AG09309 (cell line): ENCODE results near the gene NUP62CL.
"Not testable (repeated sequence)": the region's sequence is repeated elsewhere in the genome, so short reads cannot be mapped to it uniquely, and the experiment has no call there.

Experiments used
- DNase-seq: peaks from one replicate; pipeline ENCODE4 v3.0.0-alpha.2; 2010; ENCODE audit warnings: low read depth
- H3K4me3 ChIP-seq: 2 replicates; pipeline ENCODE4 v1.5.1; 2011; ENCODE audit warnings: mild to moderate bottlenecking, low read depth, low read length, moderate library complexity; ENCODE audit not compliant: control insufficient read depth
- TF ChIP-seq, protein P1 (sequence below): IDR thresholded peaks from 2 replicates; pipeline ENCODE4 v1.5.1; 2011; ENCODE audit warnings: mild to moderate bottlenecking, low read depth, low read length, inconsistent platforms; ENCODE audit not compliant: insufficient read depth, control insufficient read depth; ENCODE audit errors: missing control alignments

The NUP62CL gene

DNA sequence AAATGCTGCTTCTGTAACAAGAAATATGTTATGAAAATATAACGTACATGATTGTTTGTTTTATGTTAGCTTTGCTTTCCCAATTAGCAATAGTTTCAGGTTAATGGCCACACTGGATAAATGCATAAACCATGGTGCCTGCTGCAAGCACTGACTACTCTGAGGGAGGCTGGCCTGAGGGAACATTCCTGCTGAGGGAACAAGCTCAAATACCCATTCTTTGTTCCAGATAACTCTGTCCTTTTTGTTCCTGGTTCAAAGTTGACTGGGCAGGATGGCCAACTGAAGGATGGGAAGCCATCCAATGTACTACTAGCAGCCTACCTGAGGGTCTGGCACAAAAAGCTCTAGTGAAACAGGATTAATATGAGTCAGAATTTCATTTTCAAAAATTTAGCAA lies 37.5 kb downstream of the NUP62CL start:
- TF ChIP-seq, protein P1, sequence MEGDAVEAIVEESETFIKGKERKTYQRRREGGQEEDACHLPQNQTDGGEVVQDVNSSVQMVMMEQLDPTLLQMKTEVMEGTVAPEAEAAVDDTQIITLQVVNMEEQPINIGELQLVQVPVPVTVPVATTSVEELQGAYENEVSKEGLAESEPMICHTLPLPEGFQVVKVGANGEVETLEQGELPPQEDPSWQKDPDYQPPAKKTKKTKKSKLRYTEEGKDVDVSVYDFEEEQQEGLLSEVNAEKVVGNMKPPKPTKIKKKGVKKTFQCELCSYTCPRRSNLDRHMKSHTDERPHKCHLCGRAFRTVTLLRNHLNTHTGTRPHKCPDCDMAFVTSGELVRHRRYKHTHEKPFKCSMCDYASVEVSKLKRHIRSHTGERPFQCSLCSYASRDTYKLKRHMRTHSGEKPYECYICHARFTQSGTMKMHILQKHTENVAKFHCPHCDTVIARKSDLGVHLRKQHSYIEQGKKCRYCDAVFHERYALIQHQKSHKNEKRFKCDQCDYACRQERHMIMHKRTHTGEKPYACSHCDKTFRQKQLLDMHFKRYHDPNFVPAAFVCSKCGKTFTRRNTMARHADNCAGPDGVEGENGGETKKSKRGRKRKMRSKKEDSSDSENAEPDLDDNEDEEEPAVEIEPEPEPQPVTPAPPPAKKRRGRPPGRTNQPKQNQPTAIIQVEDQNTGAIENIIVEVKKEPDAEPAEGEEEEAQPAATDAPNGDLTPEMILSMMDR = no peak
- H3K4me3 ChIP-seq = no peak overlapping the region
- DNase-seq = no peak

DNA sequence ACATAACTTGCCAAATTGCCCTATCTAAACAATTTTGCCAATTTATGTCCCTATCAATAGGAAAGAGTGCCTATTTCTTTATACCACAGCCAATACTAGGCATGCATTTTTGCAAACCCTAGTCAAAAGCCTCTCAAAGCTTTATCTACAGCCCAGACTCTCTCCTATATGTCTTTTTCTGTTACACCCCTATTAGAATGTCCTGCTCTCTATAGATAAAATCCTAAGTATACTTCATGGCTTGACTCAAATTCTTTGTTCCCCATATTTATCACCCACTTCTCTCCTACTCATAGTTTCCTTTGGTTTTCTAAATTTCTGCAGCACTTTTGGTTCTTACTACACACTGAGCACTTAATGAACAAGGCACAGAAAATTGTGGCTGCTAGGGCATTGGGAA lies 38.0 kb downstream of the NUP62CL start:
- no peak for DNase-seq
- TF ChIP-seq, protein P1 = no peak
- H3K4me3 ChIP-seq = no peak overlapping the region

DNA sequence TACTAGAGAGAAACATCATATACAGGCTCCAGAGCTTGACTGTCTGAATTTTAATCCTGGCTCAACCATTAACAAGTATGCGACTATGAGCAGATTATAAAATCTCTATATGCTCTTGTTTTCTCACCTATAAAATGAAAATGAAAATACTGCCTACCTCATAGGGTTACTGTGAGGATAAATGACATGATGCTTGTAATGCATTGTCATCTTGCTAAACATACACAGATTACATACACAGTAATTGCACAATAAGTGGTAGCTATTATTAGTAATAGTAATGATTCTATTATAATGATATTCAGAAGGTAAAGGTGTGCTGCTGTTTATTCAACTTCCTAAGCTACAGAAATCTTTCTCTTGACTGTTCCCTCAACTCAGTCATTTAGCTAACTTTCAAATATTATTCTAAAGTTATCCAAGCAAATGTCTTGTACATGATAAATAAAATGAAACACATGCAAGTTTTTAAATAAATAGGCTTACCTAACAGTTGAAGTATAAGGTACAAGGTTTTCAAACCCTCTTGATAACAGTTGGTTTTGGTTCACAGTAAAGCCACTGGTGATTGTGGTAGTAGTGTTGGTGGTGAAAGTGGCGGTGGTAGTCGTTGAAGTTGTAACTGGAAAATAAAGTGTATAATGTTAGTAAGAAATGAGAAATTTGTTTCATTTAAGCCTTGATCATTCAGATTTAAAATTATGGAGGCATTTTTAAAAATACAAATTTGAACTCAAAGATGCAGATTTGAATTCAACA lies 38.9 kb downstream of the NUP62CL start:
- no peak overlapping the region for H3K4me3 ChIP-seq
- no peak for DNase-seq
- TF ChIP-seq, protein P1 = no peak

DNA sequence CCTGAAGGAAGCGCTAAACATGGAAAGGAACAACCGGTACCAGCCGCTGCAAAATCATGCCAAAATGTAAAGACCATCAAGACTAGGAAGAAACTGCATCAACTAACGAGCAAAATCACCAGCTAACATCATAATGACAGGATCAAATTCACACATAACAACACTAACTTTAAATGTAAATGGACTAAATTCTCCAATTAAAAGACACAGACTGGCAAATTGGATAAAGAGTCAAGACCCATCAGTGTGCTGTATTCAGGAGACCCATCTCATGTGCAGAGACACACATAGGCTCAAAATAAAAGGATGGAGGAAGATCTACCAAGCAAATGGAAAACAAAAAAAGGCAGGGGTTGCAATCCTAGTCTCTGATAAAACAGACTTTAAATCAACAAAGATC lies 48.6 kb downstream of the NUP62CL start:
- not testable (repeated sequence) for H3K4me3 ChIP-seq, DNase-seq

DNA sequence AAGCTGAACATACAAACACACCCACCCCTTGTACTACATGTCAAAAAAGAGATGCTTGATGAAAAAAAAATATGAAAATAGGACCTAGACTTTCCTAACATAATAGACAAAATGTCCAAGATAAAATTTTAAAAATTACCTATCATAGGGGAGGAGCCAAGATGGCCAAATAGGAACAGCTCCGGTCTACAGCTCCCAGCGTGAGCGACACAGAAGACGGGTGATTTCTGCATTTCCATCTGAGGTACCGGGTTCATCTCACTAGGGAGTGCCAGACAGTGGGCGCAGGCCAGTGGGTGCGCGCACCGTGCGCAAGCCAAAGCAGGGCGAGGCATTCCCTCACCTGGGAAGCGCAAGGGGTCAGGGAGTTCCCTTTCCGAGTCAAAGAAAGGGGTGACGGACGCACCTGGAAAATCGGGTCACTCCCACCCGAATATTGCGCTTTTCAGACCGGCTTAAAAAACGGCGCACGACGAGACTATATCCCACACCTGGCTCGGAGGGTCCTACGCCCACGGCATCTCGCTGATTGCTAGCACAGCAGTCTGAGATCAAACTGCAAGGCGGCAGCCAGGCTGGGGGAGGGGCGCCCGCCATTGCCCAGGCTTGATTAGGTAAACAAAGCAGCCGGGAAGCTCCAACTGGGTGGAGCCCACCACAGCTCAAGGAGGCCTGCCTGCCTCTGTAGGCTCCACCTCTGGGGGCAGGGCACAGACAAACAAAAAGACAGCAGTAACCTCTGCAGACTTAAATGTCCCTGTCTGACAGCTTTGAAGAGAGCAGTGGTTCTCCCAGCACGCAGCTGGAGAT lies 50.4 kb downstream of the NUP62CL start:
- DNase-seq, H3K4me3 ChIP-seq: not testable (repeated sequence)

DNA sequence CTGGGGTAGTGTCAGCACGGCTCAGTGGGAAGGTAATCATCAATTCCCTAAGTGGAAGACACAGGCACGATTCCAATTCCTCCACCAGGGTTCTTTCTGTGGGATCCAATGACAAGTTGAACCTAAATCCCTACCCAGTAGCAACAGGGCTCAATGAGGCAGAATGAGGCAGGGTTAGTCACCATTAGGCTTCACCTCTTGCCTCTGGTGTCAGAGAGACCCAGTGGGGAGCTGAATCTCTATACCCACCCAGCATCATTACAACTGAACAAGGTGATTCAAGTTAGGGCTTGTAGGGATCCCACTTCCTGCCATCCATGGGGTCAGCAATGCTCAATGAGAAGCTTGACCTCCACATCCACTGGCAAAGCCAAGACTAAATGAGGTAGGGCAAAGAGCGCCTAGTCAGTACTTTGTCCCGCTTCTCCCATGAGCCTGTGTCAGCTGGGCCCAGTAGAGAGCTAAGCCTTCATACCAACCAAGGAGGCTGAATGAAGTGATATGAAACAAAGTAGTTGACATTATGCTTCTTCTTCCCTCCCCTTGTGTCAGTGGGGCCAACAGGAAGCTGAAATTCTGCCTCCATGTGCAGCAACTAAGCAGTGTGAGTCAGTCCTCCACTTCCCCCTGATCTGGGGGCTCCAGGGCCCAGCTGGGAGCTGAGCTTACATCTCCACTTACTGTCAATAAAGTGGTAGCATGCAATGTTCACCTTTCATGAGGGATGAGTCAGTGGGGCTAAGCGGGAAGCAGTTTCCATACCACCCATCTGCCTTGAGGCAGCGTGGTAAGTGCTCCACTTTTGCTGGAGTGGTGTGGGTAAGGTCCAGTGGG lies 51.2 kb downstream of the NUP62CL start:
- no peak overlapping the region for H3K4me3 ChIP-seq
- DNase-seq = no peak
- TF ChIP-seq, protein P1 = no peak

DNA sequence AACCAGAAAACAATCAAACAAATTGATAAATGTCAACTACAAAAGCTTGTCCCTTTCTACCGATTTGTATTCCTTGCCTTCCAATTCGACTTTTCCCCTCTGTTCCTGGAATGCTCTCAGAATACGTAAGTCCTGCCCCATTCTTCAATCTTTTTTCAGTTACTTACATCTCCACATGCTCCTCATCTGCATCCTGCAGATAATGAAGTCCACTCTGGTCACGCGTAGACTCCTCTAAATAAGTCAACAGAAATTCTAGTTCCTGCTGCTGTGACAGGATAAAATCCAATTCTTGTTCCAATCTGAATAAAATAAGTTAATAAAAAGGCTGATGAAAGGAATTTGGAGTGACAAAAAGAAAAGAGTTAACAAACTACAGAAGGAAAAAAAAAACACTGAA lies 53.2 kb downstream of the NUP62CL start:
- no peak for DNase-seq
- no peak overlapping the region for H3K4me3 ChIP-seq
- TF ChIP-seq, protein P1 = no peak
